Measurements from ENCODE around the gene CYB5D1.
A peak's percentile ranks its signal among the peaks of the same experiment; 100 is the strongest.

The CYB5D1 gene

DNA sequence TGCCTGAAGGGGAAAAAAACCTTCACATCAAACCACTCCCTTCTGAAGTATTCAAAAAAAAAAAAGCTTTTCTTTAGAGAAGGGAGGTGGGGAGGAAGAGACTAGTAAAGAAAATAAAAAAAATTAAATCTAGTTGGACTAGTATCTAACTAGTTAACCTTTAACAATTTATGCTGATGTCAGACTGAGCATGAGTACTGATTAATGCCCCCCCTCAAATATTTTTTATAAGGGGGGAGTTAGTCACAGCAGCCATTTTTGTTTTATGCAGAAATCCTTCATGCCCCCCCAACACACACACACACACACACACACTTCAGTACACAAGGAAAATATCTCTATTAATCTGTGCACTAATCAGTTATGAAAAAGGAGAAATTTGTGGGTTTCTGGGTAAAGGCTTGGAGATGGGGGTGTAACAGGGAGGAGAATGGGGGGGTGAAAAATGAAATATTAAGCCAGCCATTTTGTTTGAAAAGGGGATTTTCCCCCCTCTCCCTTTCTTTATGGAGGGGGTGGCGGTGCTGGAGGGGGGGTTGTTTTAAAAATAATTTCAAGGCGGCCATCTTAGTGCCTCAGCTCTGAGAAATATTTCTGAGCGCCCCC is 26.1 kb downstream of the CYB5D1 start:
- no peak for DNase-seq (ENCODE audit: insufficient read length, low spot score)
- FAIRE-seq, result no peak

DNA sequence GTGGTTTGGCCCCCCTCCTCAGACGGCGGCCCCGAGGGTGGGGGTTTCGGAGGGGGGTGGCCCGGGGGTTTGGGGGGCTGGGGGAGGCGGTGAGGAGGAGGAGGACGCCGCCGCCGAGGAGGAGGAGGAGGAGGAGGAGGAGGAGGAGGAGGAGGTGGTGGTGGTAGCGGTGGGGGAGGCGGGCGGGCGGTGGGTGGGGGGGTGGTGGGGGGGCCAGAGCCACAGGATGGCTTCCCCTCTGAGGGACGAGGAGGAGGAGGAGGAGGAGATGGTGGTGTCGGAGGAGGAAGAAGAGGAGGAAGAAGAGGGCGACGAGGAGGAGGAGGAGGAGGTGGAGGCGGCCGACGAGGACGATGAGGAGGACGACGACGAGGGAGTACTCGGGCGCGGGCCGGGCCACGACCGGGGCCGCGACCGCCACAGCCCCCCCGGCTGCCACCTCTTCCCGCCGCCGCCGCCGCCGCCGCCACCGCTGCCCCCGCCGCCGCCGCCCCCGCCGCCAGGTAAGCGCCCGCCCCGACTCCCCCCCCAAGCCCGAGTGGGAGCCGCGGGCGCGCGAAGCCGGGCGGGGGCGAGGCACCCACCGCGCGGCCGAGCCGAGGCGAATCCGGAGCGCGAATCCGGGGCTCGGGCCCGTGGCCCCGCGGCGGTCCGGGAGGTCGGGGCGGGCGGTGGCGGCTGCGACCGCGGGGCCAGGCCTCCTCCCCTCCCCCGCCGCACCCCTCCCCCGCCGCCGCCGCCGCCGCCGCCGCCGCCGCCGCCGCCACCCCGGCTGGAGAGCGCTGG is 27.0 kb downstream of the CYB5D1 start:
- FAIRE-seq (no peak), DNase-seq (ENCODE audit: insufficient read length, low spot score) (no peak)
- TF ChIP-seq POLR2A (IDR thresholded peaks at IDR 0.05; ENCODE audit: low read depth, low read length), result no peak
- no peak for TF ChIP-seq PAX5 (IDR thresholded peaks at IDR 0.05; ENCODE audit: insufficient read depth, low read length, severe bottlenecking)
- TF ChIP-seq TAF1 (IDR thresholded peaks at IDR 0.05; ENCODE audit: low read depth, low read length), result no peak
- no peak for TF ChIP-seq SPI1 (IDR thresholded peaks at IDR 0.05; ENCODE audit: low read depth, low read length)
- TF ChIP-seq POLR2AphosphoS5 (IDR thresholded peaks at IDR 0.05; ENCODE audit: low read depth, low read length), result no peak

More for the DNA sequence above, 26.1 kb downstream of the CYB5D1 start:
- no peak for TF ChIP-seq PAX5 (IDR thresholded peaks at IDR 0.05; ENCODE audit: insufficient read depth, low read length, severe bottlenecking)
- no peak for TF ChIP-seq POLR2AphosphoS5 (IDR thresholded peaks at IDR 0.05; ENCODE audit: low read depth, low read length)
- no peak for TF ChIP-seq SPI1 (IDR thresholded peaks at IDR 0.05; ENCODE audit: low read depth, low read length)
- no peak for TF ChIP-seq POU2F2 (IDR thresholded peaks at IDR 0.05; ENCODE audit: low read depth, low read length)
- TF ChIP-seq POLR2A (IDR thresholded peaks at IDR 0.05; ENCODE audit: low read depth, low read length), result no peak
- no peak for TF ChIP-seq TAF1 (IDR thresholded peaks at IDR 0.05; ENCODE audit: low read depth, low read length)

DNA sequence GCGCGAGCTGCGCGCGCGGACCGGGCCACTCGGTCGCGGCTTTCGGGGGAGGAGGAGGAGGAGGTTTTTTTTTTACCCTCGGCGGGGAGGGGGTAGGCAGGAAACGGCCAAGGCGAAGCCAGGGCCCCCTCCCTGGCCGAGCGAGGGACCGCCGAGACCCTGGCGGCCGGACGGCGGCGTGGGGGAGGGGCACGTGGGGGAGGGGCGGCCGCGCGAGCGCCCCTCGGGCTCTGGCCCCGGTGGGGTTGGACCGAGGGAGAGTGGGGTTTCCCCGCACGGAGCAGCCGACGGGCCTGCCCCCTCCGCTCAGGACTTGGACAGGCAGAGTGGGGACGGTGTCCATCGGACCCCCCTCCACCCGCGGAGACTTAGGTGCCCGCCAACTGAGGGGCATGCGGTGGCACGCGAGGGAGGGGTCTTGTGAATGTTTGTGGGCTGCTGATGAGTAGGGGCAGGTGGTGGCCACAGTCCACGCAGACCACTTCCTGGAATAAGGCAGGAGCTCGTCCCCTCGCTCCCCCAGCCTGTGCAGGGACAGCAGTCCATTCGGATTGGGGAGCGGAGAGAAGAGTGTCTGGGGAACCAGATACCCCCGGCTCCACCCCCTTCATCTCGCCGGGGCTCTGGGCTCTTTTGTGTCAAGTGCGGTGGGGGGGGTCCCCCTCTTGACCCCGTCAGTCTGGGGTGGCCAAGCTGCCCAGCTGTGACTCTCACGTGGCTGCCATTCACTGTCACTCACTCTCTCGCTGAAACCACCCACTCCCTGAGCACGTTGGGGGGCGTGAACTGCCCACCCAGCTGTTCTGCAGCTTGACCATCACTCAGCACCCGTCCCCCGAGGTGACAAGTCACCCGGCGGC is 27.8 kb downstream of the CYB5D1 start:
- FAIRE-seq (peak; percentile 91), DNase-seq (ENCODE audit: insufficient read length, low spot score) (peak; percentile 53)
- TF ChIP-seq TAF1 (IDR thresholded peaks at IDR 0.05; ENCODE audit: low read depth, low read length) (peak; percentile 47; the same call in 1 of the 2 replicates), POLR2AphosphoS5 (IDR thresholded peaks at IDR 0.05; ENCODE audit: low read depth, low read length) (0 out of 2 replicates have a peak, but pooled peaks have one; percentile 31), POU2F2 (IDR thresholded peaks at IDR 0.05; ENCODE audit: low read depth, low read length) (no peak)

DNA sequence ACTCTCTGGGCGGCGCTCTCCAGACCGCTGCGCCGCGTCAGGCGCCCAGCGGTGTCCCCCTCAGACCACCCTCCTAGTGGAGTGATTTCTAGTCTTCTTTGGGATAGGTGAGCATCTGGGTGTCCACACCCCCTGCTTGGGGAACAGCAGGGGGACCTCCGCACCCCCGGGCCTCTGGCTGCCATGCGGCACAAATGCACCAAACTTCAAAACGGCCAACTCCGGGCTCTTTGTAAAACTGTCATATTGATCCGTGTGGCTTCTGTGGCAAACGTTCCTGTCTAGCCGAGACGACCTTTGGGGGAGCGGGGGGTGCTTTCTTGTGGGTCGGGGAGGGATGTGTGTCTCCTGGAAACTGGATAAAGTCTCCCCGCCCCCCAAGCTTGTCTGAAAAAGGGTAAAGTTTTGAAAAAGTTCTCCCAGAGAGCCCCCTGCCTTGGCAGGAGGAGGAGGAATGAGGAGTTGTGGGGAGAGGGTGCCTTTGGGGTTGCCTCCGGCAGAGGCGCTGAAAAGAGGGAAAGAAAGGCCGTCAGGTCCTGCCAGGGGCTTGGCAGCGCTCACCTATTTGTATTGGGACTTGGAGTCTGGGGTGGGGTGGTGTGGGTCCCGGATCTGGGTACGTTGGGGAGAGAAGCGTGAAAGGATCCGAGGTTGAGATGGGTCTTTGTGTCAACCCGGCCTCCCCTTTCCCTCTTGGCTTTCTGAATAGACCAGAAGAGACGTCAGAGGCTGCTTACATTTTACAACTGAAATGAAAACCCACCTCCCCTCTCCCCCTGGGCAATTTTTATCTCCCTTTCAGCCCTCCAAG is 28.6 kb downstream of the CYB5D1 start:
- peak; percentile 71 for FAIRE-seq
- TF ChIP-seq PAX5 (IDR thresholded peaks at IDR 0.05; ENCODE audit: insufficient read depth, low read length, severe bottlenecking) (no peak), TAF1 (IDR thresholded peaks at IDR 0.05; ENCODE audit: low read depth, low read length) (no peak), POLR2AphosphoS5 (IDR thresholded peaks at IDR 0.05; ENCODE audit: low read depth, low read length) (no peak)
- DNase-seq (ENCODE audit: insufficient read length, low spot score), result no peak

DNA sequence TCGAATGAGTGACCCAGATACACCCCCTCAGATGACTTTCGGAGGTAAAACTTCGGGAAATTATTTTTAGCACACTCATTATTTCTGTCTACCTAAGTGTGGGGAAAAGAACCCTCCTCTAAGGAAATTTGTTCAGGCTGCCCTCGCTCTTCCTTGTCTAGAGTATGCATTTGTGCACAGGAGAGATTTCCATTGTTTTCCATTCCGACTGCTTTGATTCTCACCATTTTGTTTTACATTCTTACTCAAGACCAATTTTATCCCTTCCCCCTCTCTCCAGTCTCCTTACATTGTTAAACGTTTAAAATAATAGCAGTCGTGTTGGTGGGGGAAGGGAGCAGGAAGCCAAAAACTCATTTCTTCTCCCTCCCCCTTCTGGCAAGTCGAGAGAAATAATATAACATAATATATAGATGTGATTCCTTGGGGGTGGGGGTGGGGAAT is 29.3 kb downstream of the CYB5D1 start:
- TF ChIP-seq POLR2AphosphoS5 (IDR thresholded peaks at IDR 0.05; ENCODE audit: low read depth, low read length) (no peak), TAF1 (IDR thresholded peaks at IDR 0.05; ENCODE audit: low read depth, low read length) (no peak), PAX5 (IDR thresholded peaks at IDR 0.05; ENCODE audit: insufficient read depth, low read length, severe bottlenecking) (no peak), SPI1 (IDR thresholded peaks at IDR 0.05; ENCODE audit: low read depth, low read length) (no peak), POU2F2 (IDR thresholded peaks at IDR 0.05; ENCODE audit: low read depth, low read length) (no peak), POLR2A (IDR thresholded peaks at IDR 0.05; ENCODE audit: low read depth, low read length) (no peak)
- FAIRE-seq, result no peak

DNA sequence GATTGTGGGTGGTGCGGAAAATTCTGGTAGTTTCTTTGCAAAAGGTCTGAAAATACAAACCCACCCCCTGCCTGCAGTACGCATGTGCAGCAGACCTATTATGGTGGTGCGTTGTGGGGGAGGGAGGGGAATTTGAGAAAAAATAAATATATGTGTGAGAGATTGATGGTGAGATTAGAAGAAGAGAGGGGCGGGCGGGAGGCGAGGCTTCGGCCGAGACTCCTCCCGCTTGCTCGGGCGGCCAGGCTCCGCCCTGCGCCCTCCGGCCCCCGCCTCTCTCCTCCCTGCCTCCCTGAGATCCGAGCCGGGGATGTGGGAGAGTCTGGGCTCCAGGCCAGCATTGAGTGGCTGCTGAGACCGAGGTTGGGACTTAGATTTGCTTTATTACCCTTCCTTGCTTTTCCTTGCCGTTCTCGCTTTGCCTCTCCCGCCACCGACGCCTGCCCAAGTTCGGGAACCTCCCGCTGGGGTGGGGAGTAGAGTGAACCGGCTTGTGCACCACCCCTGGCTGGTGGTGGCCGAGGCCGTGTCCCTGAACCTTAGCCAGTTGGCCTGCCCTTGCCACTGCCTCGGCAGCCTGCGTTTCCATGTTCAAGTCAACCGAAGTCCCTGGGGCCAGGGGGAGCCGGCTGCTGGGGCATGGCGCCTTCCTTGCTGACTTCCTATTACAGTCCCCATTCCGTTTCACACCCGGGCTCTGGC is 29.8 kb downstream of the CYB5D1 start:
- FAIRE-seq, result peak; percentile 96
- TF ChIP-seq POLR2AphosphoS5 (IDR thresholded peaks at IDR 0.05; ENCODE audit: low read depth, low read length) (no peak), TAF1 (IDR thresholded peaks at IDR 0.05; ENCODE audit: low read depth, low read length) (no peak), POU2F2 (IDR thresholded peaks at IDR 0.05; ENCODE audit: low read depth, low read length) (no peak), SPI1 (IDR thresholded peaks at IDR 0.05; ENCODE audit: low read depth, low read length) (no peak), PAX5 (IDR thresholded peaks at IDR 0.05; ENCODE audit: insufficient read depth, low read length, severe bottlenecking) (no peak), POLR2A (IDR thresholded peaks at IDR 0.05; ENCODE audit: low read depth, low read length) (no peak)
- peak; percentile 73 for DNase-seq (ENCODE audit: insufficient read length, low spot score)

More for the DNA sequence above, 29.3 kb downstream of the CYB5D1 start:
- no peak for DNase-seq (ENCODE audit: insufficient read length, low spot score)

DNA sequence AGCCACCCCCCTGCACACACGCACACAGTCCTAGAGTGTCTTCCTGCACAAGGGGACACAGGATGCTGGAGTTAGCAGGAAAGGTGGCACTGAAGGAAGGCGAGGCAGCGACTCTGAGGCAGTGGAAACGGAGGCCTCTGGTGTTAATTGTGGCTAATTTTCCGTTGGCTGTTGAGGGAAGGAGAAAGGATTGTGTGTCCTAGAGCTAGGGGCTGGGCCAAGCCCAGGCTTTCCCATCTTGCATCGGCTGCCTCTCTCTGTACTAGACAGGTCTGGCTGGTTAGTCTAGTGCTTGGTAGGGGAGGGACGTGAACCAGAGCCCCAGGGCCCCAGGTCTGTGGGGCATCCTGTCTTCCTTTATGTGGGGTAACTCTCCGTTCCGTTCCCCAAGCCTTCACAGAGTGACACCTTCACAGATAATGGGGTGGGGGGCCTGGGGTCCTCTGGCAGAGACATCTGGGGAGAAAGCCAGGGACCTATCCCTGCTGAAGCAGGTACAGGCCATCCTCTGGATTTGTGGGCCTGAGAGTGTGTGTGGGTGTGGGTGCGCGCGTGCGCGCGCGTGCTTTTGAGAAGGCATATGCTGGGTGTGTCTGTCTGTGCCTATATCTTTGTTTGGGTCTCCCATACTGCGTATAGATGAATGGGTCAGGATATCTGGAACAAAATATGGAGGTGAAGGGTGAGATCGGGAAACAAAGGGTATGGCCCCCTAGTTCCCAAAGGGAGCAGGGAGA is 30.5 kb downstream of the CYB5D1 start, which contains the start of gene CHD3:
Gene CHD3 (plus strand): TSS at position 606 of the 737 bp plus-strand sequence. CDS start 212 bp downstream, outside the sequence.
- TF ChIP-seq PAX5 (IDR thresholded peaks at IDR 0.05; ENCODE audit: insufficient read depth, low read length, severe bottlenecking), result no peak
- no peak for TF ChIP-seq SPI1 (IDR thresholded peaks at IDR 0.05; ENCODE audit: low read depth, low read length)
- TF ChIP-seq POLR2AphosphoS5 (IDR thresholded peaks at IDR 0.05; ENCODE audit: low read depth, low read length), result no peak
- no peak for TF ChIP-seq POLR2A (IDR thresholded peaks at IDR 0.05; ENCODE audit: low read depth, low read length)
- TF ChIP-seq POU2F2 (IDR thresholded peaks at IDR 0.05; ENCODE audit: low read depth, low read length), result no peak
- TF ChIP-seq TAF1 (IDR thresholded peaks at IDR 0.05; ENCODE audit: low read depth, low read length), result no peak
- DNase-seq (ENCODE audit: insufficient read length, low spot score), result no peak
- no peak for FAIRE-seq

Data from GM12891 (cell line).